Stimulated activated CD4-positive, alpha-beta T cell treated with anti-CD3 and anti-CD28 coated beads, Interleukin-4, amount 100 ng/mL, for 24 hours (primary cell): ENCODE results near the gene MUC4.
"Not testable (repeated sequence)": the region's sequence is repeated elsewhere in the genome, so short reads cannot be mapped to it uniquely, and the experiment has no call there.

Experiments used
- DNase-seq: peaks from one replicate; pipeline ENCODE4 v3.0.0-alpha.2; 2020

MUC4 gene

GRCh38 chr3:195732940-195733339, 78.8 kb downstream of the MUC4 start:
- DNase-seq: no peak

GRCh38 chr3:195731356-195731905, 80.3 kb downstream of the MUC4 start:
- no peak for DNase-seq

GRCh38 chr3:195729476-195730251, 82.1 kb downstream of the MUC4 start:
- no peak for DNase-seq

- not testable (repeated sequence) for DNase-seq
Measured at GRCh38 chr3:195728789-195729188, 82.9 kb downstream of the MUC4 start.

- DNase-seq: no peak
Measured at GRCh38 chr3:195727606-195728195, 84.0 kb downstream of the MUC4 start.

DNA sequence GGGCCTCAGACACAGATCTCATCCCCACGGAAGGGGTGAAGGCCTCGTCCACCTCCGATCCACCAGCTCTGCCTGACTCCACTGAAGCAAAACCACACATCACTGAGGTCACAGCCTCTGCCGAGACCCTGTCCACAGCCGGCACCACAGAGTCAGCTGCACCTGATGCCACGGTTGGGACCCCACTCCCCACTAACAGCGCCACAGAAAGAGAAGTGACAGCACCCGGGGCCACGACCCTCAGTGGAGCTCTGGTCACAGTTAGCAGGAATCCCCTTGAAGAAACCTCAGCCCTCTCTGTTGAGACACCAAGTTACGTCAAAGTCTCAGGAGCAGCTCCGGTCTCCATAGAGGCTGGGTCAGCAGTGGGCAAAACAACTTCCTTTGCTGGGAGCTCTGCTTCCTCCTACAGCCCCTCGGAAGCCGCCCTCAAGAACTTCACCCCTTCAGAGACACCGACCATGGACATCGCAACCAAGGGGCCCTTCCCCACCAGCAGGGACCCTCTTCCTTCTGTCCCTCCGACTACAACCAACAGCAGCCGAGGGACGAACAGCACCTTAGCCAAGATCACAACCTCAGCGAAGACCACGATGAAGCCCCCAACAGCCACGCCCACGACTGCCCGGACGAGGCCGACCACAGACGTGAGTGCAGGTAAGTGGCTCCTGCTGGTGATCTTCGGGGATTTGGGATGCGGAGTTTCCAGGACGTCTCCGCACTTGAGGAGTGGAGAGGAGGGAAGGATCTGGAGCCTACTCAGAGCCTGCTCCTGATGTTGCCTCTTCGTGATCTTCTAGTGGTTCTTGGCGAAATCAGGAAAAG, 85.6 kb downstream of the MUC4 start:
- DNase-seq: not testable (repeated sequence)

- DNase-seq: not testable (repeated sequence)
Measured at GRCh38 chr3:195724363-195724762, 87.4 kb downstream of the MUC4 start.

- DNase-seq: not testable (repeated sequence)
Measured at GRCh38 chr3:195722996-195723345, 88.8 kb downstream of the MUC4 start.

- not testable (repeated sequence) for DNase-seq
Measured at GRCh38 chr3:195722139-195722995, 89.4 kb downstream of the MUC4 start.

GRCh38 chr3:195720831-195721506, 90.8 kb downstream of the MUC4 start, which contains the start of gene MUC20:
TSS of gene MUC20 (plus strand) at chr3:195720978. CDS start at chr3:195721008, 30 bp downstream.
- DNase-seq: not testable (repeated sequence)

- not testable (repeated sequence) for DNase-seq
Measured at GRCh38 chr3:195719514-195720254, 92.0 kb downstream of the MUC4 start.

DNA sequence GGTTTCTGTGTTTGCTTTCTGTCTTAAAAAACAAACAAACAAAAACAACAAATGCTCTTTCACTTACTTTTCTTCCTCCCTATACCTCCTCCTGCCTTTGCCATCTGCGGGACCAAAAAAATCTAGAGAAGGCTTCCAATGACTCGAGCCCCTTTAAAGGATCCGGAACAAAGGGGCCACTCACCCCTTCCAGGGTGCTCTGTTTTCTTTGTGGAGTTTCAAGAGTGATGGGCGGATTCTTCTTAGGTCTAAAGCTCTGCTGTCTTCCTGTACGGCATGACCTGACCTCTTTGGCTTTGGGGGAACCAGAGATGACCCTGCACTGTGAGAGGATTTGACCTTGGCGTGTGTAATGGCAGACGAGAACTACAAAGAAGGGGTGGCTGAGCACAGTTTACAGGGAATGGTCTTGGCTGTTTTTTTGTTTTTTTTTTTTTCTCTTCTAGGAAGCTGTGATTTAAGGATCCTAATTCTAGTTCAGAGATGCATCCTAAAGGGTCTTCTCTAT, 93.2 kb downstream of the MUC4 start:
- no peak for DNase-seq

- no peak for DNase-seq
Measured at GRCh38 chr3:195717852-195718476, 93.8 kb downstream of the MUC4 start.

GRCh38 chr3:195717416-195717815, 94.3 kb downstream of the MUC4 start:
- DNase-seq: no peak

DNA sequence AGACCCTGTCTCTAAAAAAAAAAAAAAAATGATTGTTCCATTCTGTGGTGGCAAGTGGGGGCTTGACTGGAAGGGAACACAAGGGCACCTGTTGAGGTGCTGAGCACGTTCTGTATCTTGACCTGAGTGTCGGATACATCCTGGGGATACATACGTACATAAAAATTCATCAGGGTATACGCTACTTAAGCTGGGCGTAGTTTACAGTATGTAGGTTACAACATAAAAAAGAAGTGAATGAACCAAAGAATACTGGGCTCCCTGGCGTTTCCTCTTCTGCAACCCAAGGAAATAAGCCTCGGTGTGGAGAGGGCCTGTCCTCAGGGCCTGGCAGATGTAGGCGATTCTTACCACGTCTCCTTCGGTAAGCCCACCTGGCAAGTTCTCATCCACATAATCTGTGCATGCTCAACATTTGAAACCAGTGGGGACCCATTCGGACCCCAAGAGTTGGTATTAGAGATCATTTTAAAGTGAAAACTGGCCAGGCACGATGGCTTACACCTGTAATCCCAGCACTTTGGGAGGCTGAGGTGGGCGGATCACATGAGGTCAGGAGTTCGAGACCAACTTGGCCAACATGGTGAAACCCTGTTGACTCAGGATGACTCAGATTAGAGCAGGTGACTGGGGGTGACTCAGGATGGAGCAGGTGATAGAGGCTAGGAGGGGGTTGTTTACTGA, 96.0 kb downstream of the MUC4 start:
- peak; percentile 46 for DNase-seq

GRCh38 chr3:195715134-195715533, 96.6 kb downstream of the MUC4 start:
- DNase-seq: no peak

DNA sequence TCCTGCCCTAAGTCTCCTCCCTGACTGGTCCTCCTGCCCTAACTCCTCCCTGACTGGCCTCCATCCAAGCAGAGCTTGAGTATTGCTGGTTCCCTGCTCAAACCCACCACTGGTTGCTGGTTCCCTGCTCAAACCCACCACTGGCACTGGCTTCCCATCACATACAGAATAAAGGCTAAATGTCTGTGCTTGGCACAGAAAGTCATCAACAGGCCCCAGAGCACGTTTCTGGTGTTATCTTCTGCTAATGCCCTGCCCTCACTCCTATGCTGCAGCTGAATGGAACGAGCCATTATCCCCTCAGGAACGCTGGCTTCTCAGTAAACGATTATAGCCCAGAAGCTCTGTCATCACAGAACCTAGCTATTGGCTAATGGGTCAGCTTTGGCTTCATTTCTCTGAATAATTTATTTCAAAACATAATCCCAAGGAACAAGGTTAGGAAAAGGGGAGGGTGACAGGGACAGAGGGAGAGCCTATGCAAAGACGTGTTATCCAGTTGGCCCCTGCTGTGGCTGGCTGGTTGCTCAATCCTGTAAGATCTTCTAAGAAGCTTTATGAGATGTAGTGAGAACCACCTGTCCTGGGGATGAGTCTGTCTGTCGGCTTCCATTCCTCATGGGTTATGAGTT, 97.2 kb downstream of the MUC4 start:
- no peak for DNase-seq

DNA sequence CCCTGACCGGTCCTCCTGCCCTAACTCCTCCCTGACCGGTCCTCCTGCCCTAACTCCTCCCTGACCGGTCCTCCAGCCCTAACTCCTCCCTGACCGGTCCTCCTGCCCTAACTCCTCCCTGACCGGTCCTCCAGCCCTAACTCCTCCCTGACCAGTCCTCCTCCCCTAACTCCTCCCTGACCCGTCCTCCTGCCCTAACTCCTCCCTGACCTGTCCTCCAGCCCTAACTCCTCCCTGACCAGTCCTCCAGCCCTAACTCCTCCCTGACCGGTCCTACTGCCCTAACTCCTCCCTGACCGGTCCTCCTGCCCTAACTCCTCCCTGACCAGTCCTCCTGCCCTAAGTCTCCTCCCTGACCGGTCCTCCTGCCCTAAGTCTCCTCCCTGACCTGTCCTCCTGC, 98.6 kb downstream of the MUC4 start:
- not testable (repeated sequence) for DNase-seq

GRCh38 chr3:195712535-195712910, 99.2 kb downstream of the MUC4 start:
- DNase-seq: not testable (repeated sequence)
